Heart left ventricle (tissue), 16 donors: ENCODE results near the gene HP1BP3. TPM values are rescaled to one million over a fixed set of nuclear protein-coding genes. Genes with fewer than 3 reads are reported as not detected.

Source experiments
- ATAC-seq, 4 donors: fragments of 200-7000 bp; cut with Tn5 transposase; one replicate each; pipeline ENCODE4 v1.9.1; 2020 to 2022; ENCODE audit warnings: moderate library complexity in 4 of 4, mild to moderate bottlenecking in 3 of 4, moderate number of reproducible peaks in 1 of 4
- DNase-seq, 5 donors: peaks; one replicate each; pipeline ENCODE4 v3.0.0-alpha.2; 2020
- H3K27ac ChIP-seq, 12 donors: fragments of 200-600 bp; sonication (generic) in 4 of 12; one replicate each; pipeline versions ENCODE4 v1.5.0 to v1.8.0; 2016 to 2022; ENCODE audit warnings: mild to moderate bottlenecking in 2 of 12
- H3K27me3 ChIP-seq, 9 donors: fragments of 200-600 bp; sonication (generic) in 2 of 9; one replicate each; pipeline versions ENCODE4 v1.5.1 to v1.8.0; 2016 to 2022; ENCODE audit warnings: mild to moderate bottlenecking in 3 of 9
- H3K36me3 ChIP-seq, 9 donors: fragments of 200-600 bp; sonication (generic) in 2 of 9; one replicate each; pipeline versions ENCODE4 v1.5.0 to v1.8.0; 2018 to 2022; ENCODE audit warnings: mild to moderate bottlenecking in 2 of 9
- H3K4me1 ChIP-seq, 12 donors: fragments of 200-600 bp; sonication (generic) in 4 of 12; one replicate each; pipeline versions ENCODE4 v1.5.0 to v1.8.0; 2016 to 2022; ENCODE audit warnings: mild to moderate bottlenecking in 3 of 12
- H3K4me3 ChIP-seq, 12 donors: fragments of 200-600 bp; sonication (generic) in 4 of 12; one replicate each; pipeline versions ENCODE4 v1.5.0 to v1.8.0; 2017 to 2022; ENCODE audit warnings: mild to moderate bottlenecking in 9 of 12, moderate library complexity in 4 of 12
- H3K9me3 ChIP-seq, 12 donors: fragments of 200-600 bp; sonication (generic) in 4 of 12; one replicate each; pipeline versions ENCODE4 v1.5.0 to v1.8.0; 2016 to 2022; ENCODE audit warnings: mild to moderate bottlenecking in 1 of 12
- POLR2A ChIP-seq, 2 donors: fragments of 450-650 bp; IDR thresholded peaks; one replicate each; pipeline ENCODE4 v1.6.1; 2017; ENCODE audit warnings: antibody characterized with exemption in 2 of 2, mild to moderate bottlenecking in 2 of 2, moderate library complexity in 2 of 2
- WGBS, 4 donors: extraction: QIAGEN DNeasy Blood & Tissue Kit in 2 of 4; methylation state at CpG; one replicate each; pipeline versions ENCODE4 v1.1.5 to v1.1.7; 2013 to 2018; 5-methylcytosine and 5-hydroxymethylcytosine counted together
- intact Hi-C, 10 donors: fragments of 100-400 bp; cut with DNase I; formaldehyde crosslinking; loops; one replicate each; pipeline versions ENCODE4 v1.11.1 to v1.14.2; 2022
- polyA plus RNA-seq, 2 donors: library from polyadenylated mRNA; stranded (reverse); fragments of 200-250 nt; gene quantifications; one replicate each; pipeline ENCODE4 v1.2.3, GENCODE V29; 2013
- total RNA-seq, 9 donors: library from RNA; depleted of rRNA in 2 of 9; stranded (reverse); fragments of >200 nt in 2 of 9; fragmentation: NEBNext Ultra II Directional in 3 of 9; extraction: Animal tissue kit (Norgen Biotek cat#: 25700) in 3 of 9; gene quantifications; one replicate each; pipeline versions ENCODE4 v1.1.0 to v1.2.4, GENCODE V29; 2016 to 2023
- TF ChIP-seq, protein P1 (sequence below), 12 donors: fragments of 200-600 bp; sonication (generic) in 4 of 12; IDR thresholded peaks; one replicate each; pipeline versions ENCODE4 v1.5.0 to v1.8.0; 2018 to 2022; ENCODE audit warnings: antibody characterized with exemption in 12 of 12, mild to moderate bottlenecking in 5 of 12
- donor health status: ischemic (EF 13 %, LVEDD 7.1; RV severe dilation, severe dysfunction).
- donor health status: healthy with polysubstance abuse.
- donor health status: DM: no; HTN: yes; CAD: no.
- donor health status: DM: no; HTN: no; CAD: no.
- donor health status: ischemic (EF 25% LVEDD 6.9; RV normal size, moderate dysfunction).
- donor health status: ischemic (EF 25% LVEDD 5.7; RV mildly dilated, moderate dysfunction).
- donor health status: healthy.
- donor health status: DM: yes; HTN: yes; CAD: no.
- donor health status: ischemic (EF 35%, LVEDD 5.7; RV mildly dilated, moderate dysfunction).
- donor health status: nonischemic (EF 11% LVEDD 7.7; RV severe dilation, severe dysfunction).
- donor health status: DM: yes; HTN: yes; CAD: no.
- donor health status: PGD.
- donor health status: ischemic (EF 29% LVEDD 5.4; RV normal size, mild dysfunction).
- donor health status: nonischemic (EF 23%, LVEDD 6.1; RV moderate dilation, normal function).

HP1BP3 gene
- total and polyA plus RNA-seq, 11 donors = 37.9 to 152 (median 113) TPM

DNA sequence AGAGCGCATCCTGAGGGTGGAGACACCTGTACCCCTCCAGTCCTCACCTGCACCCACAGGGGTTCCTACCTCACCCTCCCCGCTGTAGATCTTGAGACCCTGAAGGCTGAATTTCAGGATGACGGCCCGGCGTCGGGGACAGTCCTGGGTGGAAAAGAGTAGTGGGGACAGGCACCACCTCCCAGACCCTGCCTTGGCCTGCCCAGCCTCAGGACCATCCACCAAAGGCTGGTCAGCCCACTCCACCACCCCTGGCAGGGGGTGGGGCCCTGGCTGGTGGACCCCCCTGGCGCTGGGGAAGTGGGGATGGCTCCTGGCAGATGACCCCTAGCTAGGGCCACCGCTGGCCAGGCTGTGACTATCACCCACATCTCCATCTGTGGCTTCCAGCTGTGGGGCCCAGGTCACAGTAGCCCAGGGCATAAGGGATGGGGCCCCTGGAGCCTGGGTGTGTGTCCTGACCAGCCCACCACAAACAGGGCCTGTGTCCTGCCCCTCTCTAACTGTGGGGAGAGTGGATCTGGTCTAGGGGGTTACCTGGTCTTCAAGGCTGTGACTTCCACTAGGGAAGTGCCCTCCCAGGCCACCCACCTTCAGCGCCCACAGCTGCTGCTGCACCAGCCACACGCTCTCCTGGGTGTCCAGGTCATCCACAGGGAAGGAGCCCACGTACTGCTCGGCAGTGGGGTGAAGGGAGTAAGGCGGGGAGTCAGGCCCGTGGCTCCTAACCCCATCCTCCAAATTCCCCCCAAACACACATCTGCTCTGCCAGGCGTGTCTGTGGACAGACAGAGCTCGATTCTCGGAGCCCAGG, 60.0 kb downstream of the HP1BP3 start:
- intact Hi-C loops = loop anchor here in 1 of 10 donors (10.0 kb wide), 1 partner anchor 212 kb away; no protein-coding TSS in a partner anchor
- Histone ChIP-seq H3K4me3 (no peak overlapping the region), H3K36me3 (no peaks in the 10 kb centered on the region), H3K27ac (no peak overlapping the region), H3K4me1 (peaks cover 0 to 17% (median 3%) of the 10 kb centered on the region in 12 donors), H3K9me3 (no peaks in the 10 kb centered on the region), H3K27me3 (peaks cover 4 to 42% (median 20%) of the 10 kb centered on the region in 9 donors)
- TF ChIP-seq, protein P1, sequence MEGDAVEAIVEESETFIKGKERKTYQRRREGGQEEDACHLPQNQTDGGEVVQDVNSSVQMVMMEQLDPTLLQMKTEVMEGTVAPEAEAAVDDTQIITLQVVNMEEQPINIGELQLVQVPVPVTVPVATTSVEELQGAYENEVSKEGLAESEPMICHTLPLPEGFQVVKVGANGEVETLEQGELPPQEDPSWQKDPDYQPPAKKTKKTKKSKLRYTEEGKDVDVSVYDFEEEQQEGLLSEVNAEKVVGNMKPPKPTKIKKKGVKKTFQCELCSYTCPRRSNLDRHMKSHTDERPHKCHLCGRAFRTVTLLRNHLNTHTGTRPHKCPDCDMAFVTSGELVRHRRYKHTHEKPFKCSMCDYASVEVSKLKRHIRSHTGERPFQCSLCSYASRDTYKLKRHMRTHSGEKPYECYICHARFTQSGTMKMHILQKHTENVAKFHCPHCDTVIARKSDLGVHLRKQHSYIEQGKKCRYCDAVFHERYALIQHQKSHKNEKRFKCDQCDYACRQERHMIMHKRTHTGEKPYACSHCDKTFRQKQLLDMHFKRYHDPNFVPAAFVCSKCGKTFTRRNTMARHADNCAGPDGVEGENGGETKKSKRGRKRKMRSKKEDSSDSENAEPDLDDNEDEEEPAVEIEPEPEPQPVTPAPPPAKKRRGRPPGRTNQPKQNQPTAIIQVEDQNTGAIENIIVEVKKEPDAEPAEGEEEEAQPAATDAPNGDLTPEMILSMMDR (IDR thresholded peaks at IDR 0.05) = no peak
- TF ChIP-seq POLR2A (IDR thresholded peaks at IDR 0.05) = no peak
- 89 to 97% (median 91%) methylated on average over 11 to 17 of the region's 17 CpGs for WGBS, 4 donors
- ATAC-seq (no peak), DNase-seq (no peak)

GRCh38 chr1:20726118-20726911, 60.8 kb downstream of the HP1BP3 start:
- Histone ChIP-seq H3K9me3 (no peaks in the 10 kb centered on the region), H3K36me3 (no peaks in the 10 kb centered on the region), H3K4me1 (peaks cover 0 to 9% (median 0%) of the 10 kb centered on the region in 12 donors), H3K27ac (no peak overlapping the region), H3K4me3 (no peak overlapping the region), H3K27me3 (peaks cover 0 to 34% (median 15%) of the 10 kb centered on the region in 9 donors)
- intact Hi-C loops = loop anchor here in 1 of 10 donors (10.0 kb wide), 1 partner anchor 212 kb away; no protein-coding TSS in a partner anchor
- DNase-seq = no peak
- no peak for ATAC-seq
- no peak for TF ChIP-seq POLR2A (IDR thresholded peaks at IDR 0.05)
- TF ChIP-seq, protein P1 (IDR thresholded peaks at IDR 0.05) = no peak
- WGBS, 4 donors = 85 to 91% (median 89%) methylated on average over 5 to 25 of the region's 25 CpGs

GRCh38 chr1:20725189-20726117, 61.7 kb downstream of the HP1BP3 start:
- 76 to 81% (median 78%) methylated on average over 21 to 29 of the region's 29 CpGs for WGBS, 4 donors
- Histone ChIP-seq H3K9me3 (no peaks in the 10 kb centered on the region), H3K27ac (no peak overlapping the region), H3K4me3 (no peak overlapping the region), H3K4me1 (peaks cover 0 to under 1% (median 0%) of the 10 kb centered on the region in 12 donors), H3K27me3 (peaks cover 0 to 25% (median 6%) of the 10 kb centered on the region in 9 donors), H3K36me3 (no peaks in the 10 kb centered on the region)
- ATAC-seq = no peak
- TF ChIP-seq POLR2A (IDR thresholded peaks at IDR 0.05) = no peak
- TF ChIP-seq, protein P1 (IDR thresholded peaks at IDR 0.05) = no peak
- intact Hi-C loops = loop anchor here in 1 of 10 donors (10.0 kb wide), 1 partner anchor 211 kb away; no protein-coding TSS in a partner anchor
- peak in 1 of 5 donors; percentile 12 for DNase-seq
